Measurements from ENCODE around the gene RERE.

Gene RERE

DNA sequence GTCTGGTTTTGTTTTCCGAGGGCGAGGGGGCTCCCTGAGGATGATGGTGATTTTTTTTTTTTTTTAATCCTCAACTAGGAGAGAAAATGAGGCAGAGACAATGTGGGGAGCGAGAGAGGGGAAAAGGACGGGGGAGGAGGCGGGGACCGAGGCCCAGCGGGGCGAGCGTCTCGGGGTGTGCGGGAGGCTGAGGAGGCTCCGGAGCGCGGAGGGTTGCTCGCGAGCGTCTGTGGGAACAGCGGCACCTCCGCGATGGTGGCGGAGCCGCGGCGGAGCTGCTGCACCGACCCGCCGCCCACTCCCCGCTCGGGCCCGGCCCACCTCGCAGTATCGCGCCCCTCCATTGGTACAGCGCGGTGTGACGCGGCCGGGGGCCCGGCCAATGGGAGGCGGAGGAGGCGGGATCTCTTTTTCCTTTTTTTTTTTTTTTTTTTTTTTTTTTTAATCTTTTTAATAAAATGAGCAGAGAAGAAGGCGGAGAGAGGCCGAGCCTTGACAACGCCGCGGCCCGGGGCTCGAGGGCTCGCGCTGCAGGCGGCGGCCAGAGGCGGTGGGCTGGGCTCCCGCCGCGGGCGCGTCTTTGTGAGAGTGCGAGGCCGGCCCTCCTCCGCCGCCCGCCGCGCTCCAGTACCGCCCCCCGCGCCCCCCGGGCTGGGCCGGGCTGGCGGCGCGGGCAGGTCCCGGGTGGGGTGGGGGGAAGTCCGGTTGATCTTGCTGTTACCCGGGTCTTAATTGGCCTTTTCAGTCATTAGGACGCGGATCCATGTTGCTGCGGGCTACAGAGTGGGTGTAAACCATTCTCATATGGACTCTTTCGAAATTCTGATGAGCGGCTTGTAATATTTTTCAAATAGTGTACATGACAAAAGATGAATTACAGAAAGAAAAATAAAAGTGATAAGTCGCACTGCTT lies at the start of gene RERE:
Gene RERE, minus strand, starts transcription at position 229 of the 913 bp plus-strand sequence.
- DNase-seq: peak; percentile 100

DNA sequence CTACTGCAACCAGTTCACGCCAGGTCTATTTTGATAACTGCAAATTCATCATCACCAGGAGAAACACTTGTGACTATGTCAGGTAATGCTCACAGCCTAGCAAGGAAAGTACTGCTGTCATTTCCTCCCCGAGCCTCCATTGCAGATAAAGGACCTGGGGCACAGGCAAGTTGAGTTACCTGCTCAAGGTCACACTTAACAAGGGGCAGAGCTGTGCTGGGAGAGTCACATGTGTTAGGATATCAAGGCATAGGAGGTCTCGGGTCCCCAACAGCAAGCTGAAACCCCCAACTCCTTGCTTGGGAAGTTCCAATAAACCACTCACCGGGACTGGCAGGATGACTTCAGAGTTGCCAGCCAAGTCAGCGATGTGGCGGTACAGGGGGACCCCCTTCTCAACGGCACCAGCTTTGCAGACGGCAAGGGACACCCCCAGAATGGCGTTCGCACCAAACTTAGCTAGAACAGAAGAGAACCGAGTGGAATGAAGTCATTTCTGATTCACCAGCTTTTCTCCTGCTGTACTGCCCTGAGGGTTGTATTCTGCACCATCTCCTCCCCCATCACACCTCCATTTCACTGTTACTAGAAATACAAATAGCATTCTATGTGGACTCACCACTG lies 49.5 kb upstream of the RERE start:
- DNase-seq: peak; percentile 82

DNA sequence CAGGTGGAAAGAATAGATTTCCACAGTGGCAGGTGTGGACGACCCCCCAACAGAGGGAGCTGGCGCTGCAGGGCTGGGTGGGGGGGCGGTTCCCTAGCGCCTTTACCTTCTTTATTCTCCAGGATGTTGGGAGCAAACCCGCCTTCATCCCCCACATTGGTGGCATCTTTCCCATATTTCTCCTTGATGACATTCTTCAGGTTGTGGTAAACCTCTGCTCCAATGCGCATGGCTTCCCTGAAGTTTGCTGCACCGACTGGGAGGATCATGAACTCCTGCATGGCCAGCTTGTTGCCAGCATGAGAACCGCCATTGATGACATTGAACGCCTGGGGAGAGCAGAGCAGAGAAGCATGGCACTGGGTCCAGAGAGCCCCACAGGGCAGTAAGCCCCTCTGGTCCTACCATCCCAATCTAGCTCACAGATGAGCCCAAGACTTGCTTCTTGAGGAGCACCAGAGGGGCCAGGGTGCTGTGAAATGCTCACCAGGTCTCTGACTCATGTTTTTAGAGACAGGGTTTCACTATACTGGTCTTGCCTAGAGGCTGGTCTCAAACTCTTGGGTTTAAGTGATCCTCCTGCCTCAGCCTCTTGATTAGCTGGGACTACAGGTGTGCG lies 48.8 kb upstream of the RERE start:
- peak; percentile 58 for DNase-seq

DNA sequence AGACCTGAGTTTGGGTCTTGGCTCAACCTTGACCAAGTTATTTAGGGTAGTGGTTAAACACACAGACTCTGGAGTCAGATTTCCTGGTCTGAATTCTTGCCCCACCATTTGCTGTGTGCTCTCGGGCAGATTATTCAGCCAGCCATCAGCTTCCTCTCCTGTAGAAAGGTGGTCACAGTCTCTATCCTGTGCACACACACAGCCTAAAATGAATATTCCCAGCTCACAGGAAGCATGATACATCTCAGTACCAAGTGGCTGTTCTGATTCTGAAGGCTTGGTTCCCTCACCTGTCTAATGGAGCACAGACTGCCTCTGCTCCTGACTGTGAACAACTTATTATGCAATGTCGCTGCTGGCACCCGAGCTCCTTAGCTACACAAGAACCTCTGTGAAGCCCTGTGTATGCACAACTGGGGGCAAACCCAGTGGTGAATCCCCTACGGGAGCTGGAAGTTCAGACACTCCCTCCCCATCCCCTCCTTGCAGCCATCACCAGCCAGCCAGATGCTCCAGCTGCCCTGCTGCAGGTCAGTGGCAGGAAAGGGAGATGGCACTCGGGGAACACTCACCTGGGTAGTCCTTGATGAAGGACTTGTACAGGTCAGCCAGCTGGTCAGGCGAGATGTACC lies 47.4 kb upstream of the RERE start:
- peak; percentile 57 for DNase-seq

DNA sequence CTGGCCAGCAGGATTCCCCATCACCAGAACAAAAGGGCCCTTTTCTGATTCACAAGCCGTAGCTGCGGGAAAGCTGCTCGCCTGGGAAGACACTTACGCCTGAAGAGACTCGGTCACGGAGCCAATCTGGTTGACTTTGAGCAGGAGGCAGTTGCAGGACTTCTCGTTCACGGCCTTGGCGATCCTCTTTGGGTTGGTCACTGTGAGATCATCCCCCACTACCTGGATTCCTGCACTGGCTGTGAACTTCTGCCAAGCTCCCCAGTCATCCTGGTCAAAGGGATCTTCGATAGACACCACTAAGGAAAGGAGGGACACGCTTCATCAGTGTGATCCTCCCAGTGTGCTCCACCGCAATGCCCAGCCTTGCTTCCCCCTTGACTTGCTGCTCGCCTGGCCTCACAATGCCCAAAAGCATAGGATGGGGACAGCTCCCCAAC lies 46.4 kb upstream of the RERE start:
- peak; percentile 54 for DNase-seq

DNA sequence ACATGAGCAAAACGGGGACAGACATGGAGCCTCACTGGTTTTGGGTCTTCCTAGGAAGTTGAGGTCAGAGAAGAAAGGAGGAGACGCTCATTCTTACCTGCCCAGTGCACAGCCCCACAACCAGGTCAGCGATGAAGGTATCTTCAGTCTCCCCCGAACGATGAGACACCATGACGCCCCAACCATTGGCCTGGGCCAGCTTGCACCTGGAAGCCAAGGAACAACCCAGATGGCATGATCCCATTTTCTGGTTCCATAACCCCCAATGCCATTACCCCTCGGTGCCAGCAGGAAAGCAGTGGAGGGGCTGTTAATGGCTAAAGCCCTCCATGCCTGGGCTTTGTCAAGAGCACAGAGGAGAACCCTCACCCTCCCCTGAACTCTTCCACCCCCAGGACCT lies 45.7 kb upstream of the RERE start:
- DNase-seq: peak; percentile 56

DNA sequence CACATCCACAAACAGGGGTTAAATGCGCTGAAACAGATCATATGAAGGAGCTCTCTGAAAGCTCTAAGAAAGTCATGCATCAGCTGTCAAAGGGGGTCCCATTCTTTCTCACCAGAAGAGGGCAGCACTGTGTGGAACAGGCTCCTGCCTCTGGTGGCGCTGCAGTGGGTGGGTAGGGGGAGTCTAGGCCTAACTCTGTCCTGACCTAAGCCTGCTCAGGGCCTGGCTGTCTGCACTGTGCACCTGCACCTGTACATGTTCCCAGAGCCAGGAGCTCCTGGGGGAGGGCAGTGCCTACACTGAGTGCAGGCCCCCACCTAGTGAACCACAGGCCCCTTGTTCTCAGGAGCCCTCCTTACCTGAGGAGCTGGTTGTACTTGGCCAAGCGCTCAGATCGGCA lies 45.1 kb upstream of the RERE start:
- peak; percentile 73 for DNase-seq

DNA sequence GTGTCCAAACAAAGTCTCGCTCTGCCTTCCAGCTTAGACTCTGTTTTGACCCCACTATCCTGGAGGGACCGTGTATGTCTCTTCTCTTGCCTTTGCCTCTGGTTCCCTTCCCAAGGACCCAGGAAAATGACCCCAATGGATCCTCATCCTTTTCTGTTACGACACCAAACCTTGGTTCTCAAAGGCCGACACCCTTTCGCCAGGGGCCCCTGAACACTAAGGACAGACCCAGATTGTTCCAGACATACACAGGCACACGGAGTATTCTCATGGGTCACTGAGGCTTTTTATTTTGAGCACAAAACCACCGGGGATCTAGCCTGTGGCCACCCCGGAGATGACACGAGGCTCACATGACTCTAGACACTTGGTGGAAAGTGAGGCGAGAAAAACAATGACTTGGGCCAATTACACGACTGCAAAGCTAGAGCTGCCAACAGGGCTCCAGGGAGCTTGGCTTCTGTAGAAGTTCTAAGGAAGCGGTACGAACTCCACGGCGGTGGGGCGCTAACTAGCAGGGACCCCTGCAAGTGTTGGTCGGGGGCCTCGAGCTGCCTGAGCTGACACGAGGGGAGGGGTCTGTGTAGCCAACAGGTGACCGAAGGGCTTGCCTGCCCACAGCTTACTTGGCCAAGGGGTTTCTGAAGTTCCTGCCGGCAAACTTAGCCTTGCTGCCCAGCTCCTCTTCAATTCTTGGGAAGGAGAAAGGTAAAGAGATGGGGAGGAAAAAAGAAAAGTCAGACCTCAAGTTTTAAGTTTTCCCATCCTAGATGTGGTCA lies 43.5 kb upstream of the RERE start:
- no peak for DNase-seq

DNA sequence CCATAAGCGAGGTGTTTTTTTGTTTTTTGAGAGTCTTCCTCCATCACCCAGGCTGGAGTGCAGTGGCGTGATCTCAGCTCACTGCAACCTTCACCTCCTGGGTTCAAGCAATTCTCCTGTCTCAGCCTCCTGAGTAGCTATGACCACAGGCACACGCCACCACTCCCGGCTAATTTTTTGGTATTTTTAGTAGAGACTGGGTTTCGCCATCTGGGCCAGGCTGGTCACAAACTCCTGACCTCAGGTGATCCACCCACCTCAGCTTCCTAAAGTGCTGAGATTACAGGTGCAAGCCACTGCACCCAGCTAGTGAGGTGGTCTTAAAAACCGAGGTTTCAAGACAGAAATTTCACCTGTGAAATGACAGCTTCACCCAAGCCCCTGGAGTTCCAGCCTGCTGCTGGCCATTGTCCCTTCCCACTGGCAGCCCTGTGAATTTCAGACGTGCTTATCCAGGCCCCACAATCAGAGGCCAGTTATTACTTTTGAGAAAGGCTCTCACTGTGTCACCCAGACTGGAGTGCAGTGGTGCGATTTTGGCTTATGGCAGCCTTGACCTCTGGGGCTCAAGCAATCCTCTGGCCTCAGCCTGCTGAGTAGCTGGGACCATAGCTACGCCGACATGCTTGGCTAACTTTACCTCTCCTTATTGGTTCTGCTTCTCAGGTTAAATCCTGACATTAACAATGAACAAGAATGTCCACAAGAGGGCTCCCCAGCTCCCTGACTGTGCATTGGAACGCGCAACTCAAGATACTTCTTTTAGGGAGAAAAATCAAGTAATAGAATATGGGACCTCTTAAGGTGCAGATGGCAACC lies 41.7 kb upstream of the RERE start:
- DNase-seq: peak; percentile 72

DNA sequence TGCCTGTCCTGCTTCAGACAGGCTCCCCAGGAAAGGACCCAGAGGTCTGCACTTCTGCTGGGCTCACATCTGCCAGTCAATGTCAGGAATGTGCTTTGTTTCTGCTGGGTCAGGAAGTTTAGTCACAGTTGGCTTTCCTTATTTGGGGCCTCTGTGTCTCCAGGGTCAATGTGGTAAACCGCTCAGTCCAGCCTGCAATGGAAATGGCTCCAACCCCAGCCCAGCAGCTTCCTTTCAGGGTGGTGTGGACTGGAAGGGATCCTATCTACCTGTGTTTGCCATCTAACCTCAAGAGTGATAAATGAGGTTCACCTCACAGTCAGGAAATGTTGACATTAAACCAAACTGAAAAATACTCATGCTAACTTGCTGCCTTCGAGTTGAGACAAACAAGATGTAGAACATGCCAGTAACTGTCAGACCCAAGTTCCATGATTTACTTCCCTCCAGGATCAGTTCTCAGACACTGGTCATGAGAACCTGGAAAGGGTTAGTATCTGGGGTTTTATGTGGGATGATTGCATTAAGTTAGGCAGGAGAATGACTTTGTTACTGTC lies 40.8 kb upstream of the RERE start:
- peak; percentile 64 for DNase-seq

DNA sequence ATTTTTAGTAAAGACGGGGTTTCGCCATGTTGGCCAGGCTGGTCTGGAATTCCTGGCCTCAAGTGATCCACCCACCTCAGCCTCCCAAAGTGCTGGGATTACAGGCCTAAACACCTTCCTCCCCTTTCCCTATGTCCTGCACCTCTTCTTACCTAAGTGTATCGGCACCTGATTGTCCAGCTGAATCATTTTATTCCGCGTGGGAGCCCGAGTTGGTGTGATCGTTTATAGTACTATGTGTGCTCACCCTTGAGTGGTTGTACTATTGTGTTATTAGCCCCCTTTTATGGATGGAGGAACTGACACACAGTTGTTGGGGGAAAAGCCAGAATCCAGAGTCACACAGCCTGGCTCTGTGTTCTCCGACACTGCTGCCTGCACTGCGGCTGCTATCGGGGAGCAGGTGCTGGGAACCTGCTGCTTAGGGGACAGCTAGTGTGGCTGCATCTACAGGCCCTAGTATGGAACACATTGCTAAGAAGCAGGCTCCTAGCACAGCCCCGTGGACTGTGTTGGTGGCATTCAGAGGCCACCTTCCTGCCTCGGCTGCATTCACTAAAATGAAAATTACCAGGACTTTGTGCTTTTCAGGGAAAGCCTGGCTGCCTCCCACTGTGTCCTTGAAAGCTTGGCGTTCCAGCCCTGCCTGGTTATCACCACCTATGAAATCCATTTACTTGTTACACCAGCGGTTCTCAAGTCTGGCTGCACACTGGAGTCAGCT lies 39.4 kb upstream of the RERE start:
- peak; percentile 61 for DNase-seq

DNA sequence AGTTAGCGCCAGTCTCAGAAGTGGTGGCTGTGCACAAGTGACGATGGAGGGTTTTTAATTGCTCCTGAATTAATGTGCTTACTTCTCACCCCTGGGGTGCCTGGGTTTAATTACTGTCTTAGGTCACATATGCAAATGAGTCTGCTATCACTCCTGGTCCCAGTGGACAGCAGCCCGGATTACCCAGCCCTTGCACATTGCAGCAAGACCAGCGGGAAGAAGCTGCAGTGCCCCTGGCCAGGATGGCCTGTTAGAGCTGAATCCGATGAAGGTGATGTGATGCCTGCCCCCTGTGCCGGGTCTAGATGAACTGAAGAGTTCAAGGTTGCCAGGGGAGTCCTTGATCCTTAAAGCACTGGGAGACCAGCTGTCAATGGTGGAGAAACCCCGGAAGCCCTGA lies 36.8 kb upstream of the RERE start:
- no peak for DNase-seq

DNA sequence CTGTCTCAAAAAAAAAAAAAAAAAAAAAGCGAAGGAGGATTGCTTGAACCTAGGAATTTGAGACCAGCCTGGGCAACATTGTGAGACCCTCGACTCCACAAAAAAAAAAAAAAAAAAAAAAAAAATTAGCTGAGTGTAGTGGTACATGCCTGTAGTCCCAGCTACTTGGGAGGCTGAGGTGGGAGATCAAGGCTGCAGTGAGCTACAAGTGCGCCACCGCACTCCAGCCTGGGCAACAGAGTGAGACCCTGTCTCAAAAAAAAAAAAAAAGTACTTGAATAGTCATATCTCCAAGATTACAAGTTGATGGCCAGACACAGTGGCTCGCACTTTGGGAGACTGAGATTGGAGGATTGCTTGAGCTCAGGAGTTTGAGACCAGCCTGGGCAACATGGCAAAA lies 33.6 kb upstream of the RERE start:
- DNase-seq: no peak

DNA sequence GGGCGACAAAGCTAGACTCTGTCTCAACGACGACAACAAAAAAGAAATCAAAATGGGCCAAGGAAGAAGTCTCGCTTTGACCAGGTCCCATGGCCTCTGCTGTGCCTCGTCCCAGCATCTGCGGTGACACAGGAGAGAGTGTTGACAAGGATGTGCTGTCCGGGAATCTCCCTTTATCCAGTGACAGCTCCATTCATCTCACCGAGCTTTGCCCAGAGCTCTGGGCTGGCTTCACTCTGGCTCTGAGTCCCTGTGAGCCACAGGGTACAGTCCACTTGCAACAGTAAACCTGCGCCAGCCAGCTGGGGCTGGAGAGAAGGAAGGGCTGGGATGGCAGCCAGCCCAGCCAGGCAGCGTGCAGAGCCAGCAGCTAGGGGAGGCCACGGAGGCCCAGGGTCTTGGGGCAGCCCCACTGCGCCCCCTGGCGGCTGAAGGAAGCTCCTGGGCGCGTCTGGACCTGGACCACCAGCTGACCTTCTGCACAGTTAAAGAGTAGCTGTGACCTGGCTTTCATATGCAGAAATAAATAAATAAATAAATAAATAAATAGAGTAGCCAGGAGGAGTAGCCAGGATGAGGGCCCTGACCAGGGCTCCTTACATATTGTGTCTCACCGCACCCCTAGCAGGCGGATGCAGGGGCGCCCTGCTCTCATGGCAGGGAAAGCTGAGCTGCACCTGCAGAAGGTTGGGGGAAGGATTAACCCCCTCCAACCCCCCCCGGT lies 31.4 kb upstream of the RERE start:
- peak; percentile 95 for DNase-seq

DNA sequence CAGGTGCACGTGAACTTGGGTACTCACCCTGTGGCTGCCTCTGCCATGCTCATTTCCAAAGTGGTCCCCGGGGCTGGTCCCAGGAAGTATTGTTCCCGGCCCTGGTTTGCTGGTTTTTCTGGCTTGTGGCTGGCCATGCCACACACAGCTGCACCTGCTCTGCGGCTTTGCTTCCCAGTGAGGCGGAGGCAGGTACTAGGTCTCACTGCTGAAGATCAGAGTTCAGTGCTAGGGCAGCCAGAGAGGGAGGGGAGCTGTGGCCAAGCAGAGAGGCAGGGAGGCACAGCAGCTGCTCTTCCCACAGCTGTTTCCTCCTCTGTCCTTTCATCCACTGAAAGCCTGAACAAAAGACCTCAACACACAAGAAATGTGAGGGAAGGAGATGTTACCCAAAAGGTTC lies 30.6 kb upstream of the RERE start:
- no peak for DNase-seq

DNA sequence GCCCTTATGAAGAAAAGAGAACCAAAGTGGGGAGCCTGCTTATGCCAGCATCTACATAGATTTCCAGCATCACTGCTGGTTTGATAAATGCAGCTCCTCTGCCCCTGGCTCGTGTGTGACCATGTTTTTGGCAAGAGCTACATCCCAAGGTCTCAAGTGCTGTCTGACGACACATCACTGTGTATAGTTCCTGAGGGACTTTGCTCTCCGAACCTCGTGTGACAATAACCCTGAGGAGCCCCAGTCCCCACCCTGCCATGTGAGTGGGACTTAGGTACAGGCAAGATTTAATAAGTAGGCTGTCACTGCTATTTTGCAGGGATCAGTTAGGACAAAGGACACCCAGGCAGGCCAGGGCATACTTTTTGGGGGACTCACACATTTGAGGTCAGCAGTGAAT lies 28.8 kb upstream of the RERE start:
- DNase-seq: no peak

DNA sequence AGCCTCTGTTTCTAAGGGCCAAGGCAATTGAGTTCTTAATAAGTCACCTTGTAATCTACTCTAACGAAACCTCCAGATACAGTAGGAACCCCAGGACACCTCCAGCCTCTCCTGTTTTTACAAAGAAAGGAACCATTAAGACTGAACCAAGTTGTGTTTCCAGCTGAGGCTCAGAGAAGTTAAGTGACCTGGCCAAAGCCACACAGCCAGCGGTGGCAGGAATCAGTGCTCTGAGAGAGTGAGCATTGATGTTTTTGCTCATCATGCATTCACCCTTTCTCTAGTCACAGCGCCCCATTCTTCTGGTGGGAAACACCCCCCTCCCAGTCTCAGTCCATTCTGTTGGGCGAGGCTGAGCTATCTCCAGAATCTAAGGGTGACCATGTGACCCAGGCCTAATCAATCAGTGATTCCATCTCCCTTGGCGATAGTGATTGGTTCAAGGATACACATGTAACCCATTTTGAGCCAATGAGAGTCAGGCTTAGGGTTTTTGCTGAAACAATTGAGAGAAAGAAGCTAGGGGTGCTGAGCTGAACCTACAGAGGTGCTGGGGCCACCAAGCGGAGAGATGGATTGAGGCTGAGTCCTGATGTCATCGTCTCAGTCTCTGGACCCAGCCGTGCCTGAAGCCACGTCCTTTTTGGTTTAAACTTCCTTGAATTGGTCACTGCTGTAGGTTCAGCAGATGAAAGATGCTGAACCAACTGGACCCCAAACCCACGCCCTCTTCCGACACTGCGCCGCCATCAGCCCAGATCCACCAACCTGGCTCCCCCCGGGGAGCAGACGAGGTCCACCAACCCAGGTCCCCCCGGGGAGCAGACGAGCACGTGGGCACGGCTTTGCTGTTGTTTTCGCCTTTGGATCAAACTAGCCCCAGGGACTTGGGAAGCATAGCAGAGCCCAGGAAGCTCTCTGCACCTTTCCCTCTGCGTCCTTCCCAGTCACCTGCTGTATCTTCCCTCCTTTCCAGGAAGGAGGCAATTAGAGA lies 28.0 kb upstream of the RERE start:
- no peak for DNase-seq

DNA sequence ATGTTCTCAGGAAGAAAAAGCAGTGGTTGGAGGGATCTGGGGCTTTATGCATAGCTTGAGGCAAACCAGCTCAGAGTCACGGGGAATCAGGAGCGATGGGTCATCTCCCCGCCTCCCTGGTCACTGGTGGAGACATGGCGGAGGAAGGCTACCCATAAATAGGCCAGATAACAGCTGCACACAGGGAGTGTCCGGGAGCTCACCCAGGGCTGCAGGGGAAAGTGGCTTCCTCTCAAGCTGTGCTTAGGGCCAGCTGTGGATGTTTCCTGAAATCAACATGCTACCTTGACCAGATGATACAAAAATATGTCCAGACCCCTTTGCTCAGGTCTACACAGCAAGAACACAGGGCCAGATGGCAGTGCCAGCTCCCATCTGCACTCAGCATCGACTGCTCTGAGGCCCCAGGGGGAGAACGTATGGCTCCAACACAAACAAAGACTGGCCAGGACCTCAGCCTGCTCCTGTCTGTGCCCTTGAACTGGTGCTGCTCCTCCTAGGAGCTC lies 27.1 kb upstream of the RERE start:
- DNase-seq: no peak
